ENCODE data around the gene LAMA2. TPM values are rescaled to one million over a fixed set of nuclear protein-coding genes. Genes with fewer than 3 reads are reported as not detected.

LAMA2 gene
- total and polyA plus RNA-seq, 2 experiments from 2014 or later: 11.1 to 57.5 TPM

DNA sequence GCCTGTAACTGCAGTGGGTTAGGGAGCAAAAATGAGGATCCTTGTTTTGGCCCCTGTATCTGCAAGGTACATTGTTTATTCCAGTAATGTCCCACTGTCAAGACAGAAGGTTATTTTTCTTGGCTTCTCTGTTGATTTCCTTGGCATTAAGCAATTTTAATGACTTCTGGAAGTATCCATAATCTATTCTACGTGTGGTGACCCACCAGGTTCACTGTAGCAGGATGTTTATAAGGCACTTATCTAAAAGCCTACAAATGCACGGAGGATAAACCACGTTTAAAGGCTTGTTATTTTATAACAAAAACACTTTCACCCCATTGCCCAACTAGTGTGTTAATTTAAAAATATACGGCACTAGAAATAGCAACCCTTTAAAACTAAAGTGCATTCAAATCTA is 294.9 kb downstream of the LAMA2 start:
- Histone ChIP-seq H3K79me2 (no peaks in the 10 kb centered on the region), H2AFZ (no peak overlapping the region), H3K4me2 (no peak overlapping the region), H3K4me3 (no peak overlapping the region), H3K27me3 (no peaks in the 10 kb centered on the region), H3K36me3 (replicated peaks; ENCODE audit: insufficient read depth, low read depth) (no peaks in the 10 kb centered on the region), H3K9me3 (ENCODE audit: low read depth) (no peaks in the 10 kb centered on the region), H4K20me1 (ENCODE audit: insufficient read depth, poor library complexity, severe bottlenecking) (no peaks in the 10 kb centered on the region), H3K27ac (no peak overlapping the region), H3K9me2 (replicated peaks; ENCODE audit: insufficient read depth) (no peaks in the 10 kb centered on the region), H3K4me1 (ENCODE audit: insufficient read depth) (no peaks in the 10 kb centered on the region)
- TF ChIP-seq EZH2phosphoT487 (IDR thresholded peaks at IDR 0.05; ENCODE audit: low read depth, severe bottlenecking, unreplicated experiment) (no peak), EZH2 (IDR thresholded peaks at IDR 0.05; ENCODE audit: borderline replicate concordance) (no peak)
- TF ChIP-seq, protein P1, sequence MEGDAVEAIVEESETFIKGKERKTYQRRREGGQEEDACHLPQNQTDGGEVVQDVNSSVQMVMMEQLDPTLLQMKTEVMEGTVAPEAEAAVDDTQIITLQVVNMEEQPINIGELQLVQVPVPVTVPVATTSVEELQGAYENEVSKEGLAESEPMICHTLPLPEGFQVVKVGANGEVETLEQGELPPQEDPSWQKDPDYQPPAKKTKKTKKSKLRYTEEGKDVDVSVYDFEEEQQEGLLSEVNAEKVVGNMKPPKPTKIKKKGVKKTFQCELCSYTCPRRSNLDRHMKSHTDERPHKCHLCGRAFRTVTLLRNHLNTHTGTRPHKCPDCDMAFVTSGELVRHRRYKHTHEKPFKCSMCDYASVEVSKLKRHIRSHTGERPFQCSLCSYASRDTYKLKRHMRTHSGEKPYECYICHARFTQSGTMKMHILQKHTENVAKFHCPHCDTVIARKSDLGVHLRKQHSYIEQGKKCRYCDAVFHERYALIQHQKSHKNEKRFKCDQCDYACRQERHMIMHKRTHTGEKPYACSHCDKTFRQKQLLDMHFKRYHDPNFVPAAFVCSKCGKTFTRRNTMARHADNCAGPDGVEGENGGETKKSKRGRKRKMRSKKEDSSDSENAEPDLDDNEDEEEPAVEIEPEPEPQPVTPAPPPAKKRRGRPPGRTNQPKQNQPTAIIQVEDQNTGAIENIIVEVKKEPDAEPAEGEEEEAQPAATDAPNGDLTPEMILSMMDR (IDR thresholded peaks at IDR 0.05; ENCODE audit: poor library complexity): no peak
- 54% methylated on average over 4 of the region's 4 CpGs for WGBS (ENCODE audit: low lambda C conversion rate, missing lambda C conversion rate)
- no peak for DNase-seq (ENCODE audit: low spot score)

DNA sequence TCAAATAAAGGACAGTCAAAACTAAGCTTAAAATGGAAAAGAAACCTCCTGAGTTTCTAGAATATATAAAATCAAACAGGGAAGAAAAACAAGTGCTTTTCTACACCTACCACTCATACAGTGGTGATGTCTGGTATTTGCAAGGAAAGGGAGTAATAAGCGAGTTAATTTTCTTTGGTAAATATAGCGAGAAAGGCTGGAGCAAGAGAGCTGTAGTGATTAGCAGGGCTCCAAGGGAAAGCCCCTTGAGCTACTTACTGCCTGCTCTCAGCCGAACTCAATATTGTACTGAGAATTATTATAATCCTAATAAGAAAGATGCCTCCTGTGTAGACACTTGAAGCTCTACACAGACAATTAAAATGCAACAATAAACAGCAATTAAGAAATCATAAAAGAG is 296.3 kb downstream of the LAMA2 start:
- Histone ChIP-seq H3K9me3 (ENCODE audit: low read depth) (no peaks in the 10 kb centered on the region), H3K79me2 (no peaks in the 10 kb centered on the region), H3K36me3 (replicated peaks; ENCODE audit: insufficient read depth, low read depth) (no peaks in the 10 kb centered on the region), H3K27me3 (no peaks in the 10 kb centered on the region), H3K4me3 (no peak overlapping the region), H3K4me2 (no peak overlapping the region), H4K20me1 (ENCODE audit: insufficient read depth, poor library complexity, severe bottlenecking) (no peaks in the 10 kb centered on the region), H3K27ac (no peak overlapping the region), H2AFZ (no peak overlapping the region), H3K4me1 (ENCODE audit: insufficient read depth) (peaks cover 2% of the 10 kb centered on the region), H3K9me2 (replicated peaks; ENCODE audit: insufficient read depth) (no peaks in the 10 kb centered on the region)
- TF ChIP-seq, protein P1 (IDR thresholded peaks at IDR 0.05; ENCODE audit: poor library complexity): no peak
- TF ChIP-seq EZH2phosphoT487 (IDR thresholded peaks at IDR 0.05; ENCODE audit: low read depth, severe bottlenecking, unreplicated experiment) (no peak), EZH2 (IDR thresholded peaks at IDR 0.05; ENCODE audit: borderline replicate concordance) (no peak)
- no peak for DNase-seq (ENCODE audit: low spot score)
- 74% methylated on average over 3 of the region's 3 CpGs for WGBS (ENCODE audit: low lambda C conversion rate, missing lambda C conversion rate)

DNA sequence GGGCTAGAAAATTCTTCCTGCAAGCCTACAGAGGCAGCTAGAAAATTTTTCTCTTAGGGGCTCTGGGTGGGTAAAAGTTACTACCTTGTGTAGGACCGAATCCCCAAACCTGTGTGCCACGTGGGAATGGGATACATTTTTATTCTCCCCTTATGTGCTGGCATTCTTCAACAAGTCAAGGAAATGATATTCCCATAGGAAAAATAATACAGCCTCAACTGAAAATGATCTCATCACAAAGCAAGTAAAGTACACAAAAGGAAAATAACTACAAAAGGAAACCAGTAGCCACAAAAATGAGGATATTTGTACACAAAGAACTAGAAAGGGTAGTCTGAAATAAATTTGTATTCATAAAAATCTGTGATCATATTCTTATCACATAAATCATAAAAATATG is 298.1 kb downstream of the LAMA2 start:
- Histone ChIP-seq H4K20me1 (ENCODE audit: insufficient read depth, poor library complexity, severe bottlenecking) (no peaks in the 10 kb centered on the region), H3K27me3 (no peaks in the 10 kb centered on the region), H3K9me3 (ENCODE audit: low read depth) (no peaks in the 10 kb centered on the region), H3K4me1 (ENCODE audit: insufficient read depth) (peaks cover 5% of the 10 kb centered on the region), H3K27ac (no peak overlapping the region), H3K9me2 (replicated peaks; ENCODE audit: insufficient read depth) (no peaks in the 10 kb centered on the region), H3K79me2 (no peaks in the 10 kb centered on the region), H3K36me3 (replicated peaks; ENCODE audit: insufficient read depth, low read depth) (no peaks in the 10 kb centered on the region), H3K4me2 (no peak overlapping the region), H3K4me3 (no peak overlapping the region), H2AFZ (no peak overlapping the region)
- TF ChIP-seq, protein P1 (IDR thresholded peaks at IDR 0.05; ENCODE audit: poor library complexity): no peak
- no peak for TF ChIP-seq EZH2 (IDR thresholded peaks at IDR 0.05; ENCODE audit: borderline replicate concordance)
- no peak for TF ChIP-seq EZH2phosphoT487 (IDR thresholded peaks at IDR 0.05; ENCODE audit: low read depth, severe bottlenecking, unreplicated experiment)
- DNase-seq (ENCODE audit: low spot score): no peak
- WGBS (ENCODE audit: low lambda C conversion rate, missing lambda C conversion rate): 68% methylated on average over 2 of the region's 2 CpGs

DNA sequence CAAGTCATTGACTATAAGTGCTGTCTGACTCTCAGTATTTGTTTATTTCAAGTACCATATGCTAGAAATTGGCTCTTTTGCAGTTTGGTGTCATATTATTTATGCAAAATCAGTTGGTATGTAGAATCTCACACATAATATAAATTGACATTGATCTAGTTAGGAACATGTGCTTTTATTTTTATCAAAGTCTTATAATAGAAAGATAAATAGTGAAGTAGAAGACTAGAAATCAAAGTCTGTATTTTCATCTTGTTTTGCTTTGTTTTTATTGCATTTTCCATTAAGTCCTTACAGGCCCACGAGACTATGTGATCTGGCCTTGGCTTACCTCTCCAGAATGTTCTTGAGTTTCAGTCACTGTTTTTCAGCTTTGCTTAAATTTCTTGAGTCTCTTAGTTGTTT is 300.3 kb downstream of the LAMA2 start:
- Histone ChIP-seq H3K27ac (peak overlapping the region; percentile 33), H3K9me3 (ENCODE audit: low read depth) (no peaks in the 10 kb centered on the region), H3K36me3 (replicated peaks; ENCODE audit: insufficient read depth, low read depth) (no peaks in the 10 kb centered on the region), H3K9me2 (replicated peaks; ENCODE audit: insufficient read depth) (no peaks in the 10 kb centered on the region), H3K4me1 (ENCODE audit: insufficient read depth) (peaks cover 5% of the 10 kb centered on the region), H3K4me3 (no peak overlapping the region), H4K20me1 (ENCODE audit: insufficient read depth, poor library complexity, severe bottlenecking) (no peaks in the 10 kb centered on the region), H3K79me2 (no peaks in the 10 kb centered on the region), H3K4me2 (peak overlapping the region; percentile 16), H2AFZ (no peak overlapping the region), H3K27me3 (no peaks in the 10 kb centered on the region)
- TF ChIP-seq EZH2phosphoT487 (IDR thresholded peaks at IDR 0.05; ENCODE audit: low read depth, severe bottlenecking, unreplicated experiment): no peak
- TF ChIP-seq EZH2 (IDR thresholded peaks at IDR 0.05; ENCODE audit: borderline replicate concordance): no peak
- TF ChIP-seq, protein P1 (IDR thresholded peaks at IDR 0.05; ENCODE audit: poor library complexity): no peak
- DNase-seq (ENCODE audit: low spot score): no peak
- WGBS (ENCODE audit: low lambda C conversion rate, missing lambda C conversion rate): 57% methylated on average over 1 of the region's 1 CpG
